GM20000 (cell line): Measurements from ENCODE around the gene UCP1.

Source experiments
- DNase-seq: peaks from one replicate; pipeline ENCODE4 v3.0.0; 2012; ENCODE audit warnings: low spot score
- TF ChIP-seq, protein P1 (sequence below): IDR thresholded peaks from 2 replicates; pipeline ENCODE4 v1.5.1; 2012; ENCODE audit warnings: mild to moderate bottlenecking, control low read depth; ENCODE audit errors: extremely low read depth, missing control alignments

Gene UCP1

DNA sequence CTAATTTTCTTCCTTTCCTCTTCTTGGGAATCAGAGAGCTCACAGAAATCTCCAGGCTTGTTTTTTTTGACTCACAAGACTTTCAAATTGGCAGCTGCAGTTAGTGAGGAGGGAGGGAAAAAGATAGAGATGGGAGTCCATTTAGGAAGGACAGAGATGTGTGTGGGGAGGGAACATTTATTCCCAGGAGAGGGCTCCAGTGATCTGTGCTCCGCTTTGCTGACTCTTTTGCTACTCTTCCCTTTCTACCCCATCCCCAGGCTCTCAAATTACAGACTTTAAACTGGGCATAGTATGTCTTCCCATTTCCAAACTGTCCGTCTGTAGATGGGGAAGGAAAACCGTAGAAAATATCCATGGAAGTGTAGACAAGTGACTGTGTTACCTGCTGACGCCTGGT lies 39.1 kb upstream of the UCP1 start:
- TF ChIP-seq, protein P1, sequence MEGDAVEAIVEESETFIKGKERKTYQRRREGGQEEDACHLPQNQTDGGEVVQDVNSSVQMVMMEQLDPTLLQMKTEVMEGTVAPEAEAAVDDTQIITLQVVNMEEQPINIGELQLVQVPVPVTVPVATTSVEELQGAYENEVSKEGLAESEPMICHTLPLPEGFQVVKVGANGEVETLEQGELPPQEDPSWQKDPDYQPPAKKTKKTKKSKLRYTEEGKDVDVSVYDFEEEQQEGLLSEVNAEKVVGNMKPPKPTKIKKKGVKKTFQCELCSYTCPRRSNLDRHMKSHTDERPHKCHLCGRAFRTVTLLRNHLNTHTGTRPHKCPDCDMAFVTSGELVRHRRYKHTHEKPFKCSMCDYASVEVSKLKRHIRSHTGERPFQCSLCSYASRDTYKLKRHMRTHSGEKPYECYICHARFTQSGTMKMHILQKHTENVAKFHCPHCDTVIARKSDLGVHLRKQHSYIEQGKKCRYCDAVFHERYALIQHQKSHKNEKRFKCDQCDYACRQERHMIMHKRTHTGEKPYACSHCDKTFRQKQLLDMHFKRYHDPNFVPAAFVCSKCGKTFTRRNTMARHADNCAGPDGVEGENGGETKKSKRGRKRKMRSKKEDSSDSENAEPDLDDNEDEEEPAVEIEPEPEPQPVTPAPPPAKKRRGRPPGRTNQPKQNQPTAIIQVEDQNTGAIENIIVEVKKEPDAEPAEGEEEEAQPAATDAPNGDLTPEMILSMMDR: no peak
- DNase-seq: no peak

DNA sequence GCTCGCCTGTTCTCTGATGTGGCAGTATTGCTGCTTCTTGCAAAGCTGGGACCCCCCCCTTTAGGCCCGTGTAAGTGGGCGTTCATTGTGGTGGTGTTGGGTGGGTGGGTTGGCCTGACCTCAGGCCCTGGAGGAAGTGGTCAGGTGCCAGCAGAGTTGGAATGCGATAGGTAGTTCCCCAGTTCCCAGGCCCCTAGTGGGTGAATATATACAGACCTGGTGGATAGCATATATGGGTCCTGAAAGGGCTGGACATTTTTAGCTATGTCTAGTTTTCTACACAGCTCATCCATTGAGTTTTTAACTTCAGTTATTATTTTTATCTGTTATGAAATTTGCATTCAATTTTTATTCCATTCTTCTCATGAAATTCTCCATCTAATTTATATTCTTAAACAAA lies 35.8 kb upstream of the UCP1 start:
- TF ChIP-seq, protein P1: no peak
- no peak for DNase-seq

DNA sequence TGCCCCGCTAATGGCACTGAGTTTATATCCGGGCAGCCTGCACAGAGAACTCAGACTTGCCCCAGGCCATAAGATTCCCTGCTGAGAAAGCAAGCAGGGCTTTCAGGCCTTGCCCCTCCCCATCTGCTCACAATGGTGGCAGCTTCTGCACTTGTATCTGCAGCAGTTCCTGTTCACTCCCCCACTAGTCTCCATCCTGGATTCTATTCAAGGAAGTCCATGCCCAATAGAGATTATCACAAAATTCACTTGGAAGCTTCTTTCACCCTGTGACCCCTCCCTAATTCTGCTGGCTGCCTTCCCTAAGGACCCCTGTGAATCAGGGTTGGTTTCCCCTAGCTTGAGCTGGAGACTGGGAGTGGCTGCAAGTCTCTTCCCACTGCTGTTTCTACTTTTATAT lies 34.5 kb upstream of the UCP1 start:
- no peak for DNase-seq
- TF ChIP-seq, protein P1: no peak

DNA sequence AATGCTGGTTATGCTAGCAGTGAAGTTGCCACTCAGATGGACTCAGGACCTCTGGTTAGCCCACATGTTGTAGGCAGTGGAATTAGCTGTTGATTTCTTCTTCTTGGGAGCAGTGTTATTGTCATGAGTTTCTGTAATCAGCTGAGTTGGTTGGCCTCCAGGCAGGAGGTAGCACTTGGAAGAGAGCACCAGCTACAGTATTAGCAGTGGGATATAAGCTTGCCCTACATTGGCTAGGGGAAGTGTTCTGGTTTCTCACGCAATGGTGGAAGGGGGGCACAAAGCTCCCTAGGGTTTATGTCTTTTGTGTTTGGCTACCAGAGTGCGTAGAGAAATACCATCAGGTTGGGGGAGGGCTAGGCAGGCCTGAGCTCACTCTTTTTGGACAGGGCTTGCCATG lies 34.0 kb upstream of the UCP1 start:
- DNase-seq: no peak

DNA sequence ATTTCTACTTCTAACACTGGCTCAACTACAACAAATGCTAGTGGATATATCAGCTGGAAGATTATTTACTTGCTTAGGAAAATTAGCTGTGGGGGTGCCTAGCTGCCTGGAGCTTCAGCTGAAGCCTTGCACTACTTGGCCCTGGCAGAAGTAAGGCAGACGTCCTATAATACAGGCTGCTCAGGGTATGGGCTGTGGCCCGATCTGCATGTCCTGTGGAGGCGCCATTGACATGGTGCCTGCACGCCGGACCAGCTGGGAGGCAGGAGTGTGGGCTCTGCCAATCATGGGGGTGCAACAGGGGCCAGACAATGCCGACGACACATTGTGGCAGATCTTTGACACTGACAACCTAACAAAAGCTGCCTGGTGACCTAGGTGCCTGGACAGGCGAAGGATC lies 31.6 kb upstream of the UCP1 start:
- TF ChIP-seq, protein P1: no peak
- no peak for DNase-seq

More for the DNA sequence above, 34.0 kb upstream of the UCP1 start:
- TF ChIP-seq, protein P1: no peak

DNA sequence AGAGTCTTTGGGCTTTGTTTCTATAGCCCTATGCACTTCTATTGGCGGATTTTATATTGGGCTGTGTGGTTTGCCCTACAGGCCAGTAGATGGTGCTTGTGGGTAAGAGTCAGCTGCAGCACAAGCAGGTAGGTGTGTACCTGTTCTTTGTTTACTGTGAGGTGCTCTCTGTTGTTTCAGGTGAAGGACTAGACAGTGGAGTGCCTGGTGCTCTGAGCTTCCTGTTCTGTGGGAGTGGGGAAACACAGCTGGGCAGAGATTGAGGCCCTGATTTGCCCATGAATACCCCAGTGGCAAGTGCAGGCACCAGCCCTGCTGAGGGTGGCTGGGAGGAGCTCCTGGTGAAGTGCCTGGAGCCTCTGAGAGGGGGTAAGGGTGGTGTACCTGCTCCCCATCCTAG lies 26.3 kb upstream of the UCP1 start:
- DNase-seq: no peak
- TF ChIP-seq, protein P1: peak; percentile 28

DNA sequence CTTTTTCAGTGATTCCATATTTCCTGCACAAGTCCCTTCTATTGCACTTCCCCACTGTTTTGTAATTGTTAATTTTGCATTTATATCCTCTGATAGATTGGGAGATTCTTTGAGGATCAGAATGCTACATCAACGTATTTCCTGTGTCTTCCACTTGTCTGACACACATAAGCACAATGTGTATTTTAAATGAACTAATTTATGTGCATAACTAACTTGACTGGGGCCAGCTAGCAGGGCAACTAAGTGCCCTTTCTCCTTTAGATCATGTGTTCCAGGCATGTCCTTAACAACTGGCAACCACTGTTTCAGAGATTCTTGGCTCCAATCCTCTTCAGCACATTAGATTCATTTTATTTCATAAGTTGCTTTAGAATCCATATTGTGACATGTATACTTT lies 15.7 kb upstream of the UCP1 start:
- TF ChIP-seq, protein P1: no peak
- no peak for DNase-seq
